Pancreas (tissue), 10 donors: Measurements from ENCODE around the gene BRIP1. TPM values are rescaled to one million over a fixed set of nuclear protein-coding genes. Genes with fewer than 3 reads are reported as not detected.
"Not testable (repeated sequence)": the region's sequence is repeated elsewhere in the genome, so short reads cannot be mapped to it uniquely, and the experiment has no call there.

Experiments
- ATAC-seq, 4 donors: fragments of 200-7000 bp; cut with Tn5 transposase; one replicate each; pipeline versions ENCODE4 v1.8.0 to v1.9.1; 2020; ENCODE audit warnings: mild to moderate bottlenecking in 4 of 4, moderate library complexity in 4 of 4
- DNase-seq, 6 donors: peaks; one replicate each; pipeline ENCODE4 v3.0.0-alpha.2; 2020
- FAIRE-seq: peaks from 2 replicates; lab custom pipeline; 2012; peaks lifted over from hg19 to GRCh38; lab: Jason Lieb, UNC
- H3K27ac ChIP-seq, 4 donors: fragments of 200-600 bp; sonication (generic); 1 replicate in 3 of 4; 2 replicates in 1 of 4; pipeline versions ENCODE4 v1.5.0 to v1.8.0; 2020
- H3K27me3 ChIP-seq, 4 donors: fragments of 200-600 bp; one replicate each; pipeline ENCODE4 v1.8.0; 2021
- H3K36me3 ChIP-seq, 3 donors: fragments of 200-600 bp; sonication (generic) in 1 of 3; one replicate each; pipeline versions ENCODE4 v1.5.0 to v1.8.0; 2020 to 2021
- H3K4me1 ChIP-seq, 3 donors: fragments of 200-600 bp; one replicate each; pipeline ENCODE4 v1.8.0; 2021
- H3K4me3 ChIP-seq, 4 donors: fragments of 200-600 bp; sonication (generic) in 2 of 4; one replicate each; pipeline versions ENCODE4 v1.5.0 to v1.8.0; 2020 to 2021
- H3K9me3 ChIP-seq, 4 donors: fragments of 200-600 bp; one replicate each; pipeline ENCODE4 v1.8.0; 2021
- CTCF ChIP-seq, 4 donors: fragments of 200-600 bp; sonication (generic) in 3 of 4; IDR thresholded peaks; one replicate each; pipeline versions ENCODE4 v1.5.0 to v1.8.0; 2021; ENCODE audit warnings: antibody characterized with exemption in 4 of 4
- WGBS, 2 donors: extraction: QIAGEN DNeasy Blood & Tissue Kit; methylation state at CpG; one replicate each; pipeline ENCODE4 v1.1.7; 2013; 5-methylcytosine and 5-hydroxymethylcytosine counted together
- intact Hi-C, 3 donors: fragments of 100-400 bp; cut with DNase I; formaldehyde crosslinking; loops; one replicate each; pipeline versions ENCODE4 v1.11.1 to v1.14.2; 2022
- polyA plus RNA-seq, 2 donors: library from polyadenylated mRNA; stranded (reverse); fragments of 200-250 nt; gene quantifications; one replicate each; pipeline ENCODE4 v1.2.3, GENCODE V29; 2013
- total RNA-seq, 6 donors: library from RNA; stranded (reverse); fragmentation: NEBNext Ultra II Directional in 4 of 6; extraction: Animal tissue kit (Norgen Biotek cat#: 25700) in 4 of 6; gene quantifications; one replicate each; pipeline versions ENCODE4 v1.2.1 to v1.2.4, GENCODE V29; 2021 to 2023
- donor health status: healthy with polysubstance abuse.
- donor health status: DM: no; HTN: no; CAD: no; lungs with moderate emphysema.
- donor health status: DM: no; HTN: no; CAD: no.
- donor health status: control.
- donor health status: control.
- donor health status: Bipolar disorder and iron deficiency.
- donor health status: DM: yes; HTN: yes; CAD: no.
- donor health status: DM: no; HTN: no; CAD: no.
- donor health status: DM: no; HTN: no; CAD: no.
- donor health status: DM: yes; HTN: yes; CAD: no.

BRIP1 gene
- total and polyA plus RNA-seq, 8 donors: 0.09 to 0.59 (median 0.29) TPM

DNA sequence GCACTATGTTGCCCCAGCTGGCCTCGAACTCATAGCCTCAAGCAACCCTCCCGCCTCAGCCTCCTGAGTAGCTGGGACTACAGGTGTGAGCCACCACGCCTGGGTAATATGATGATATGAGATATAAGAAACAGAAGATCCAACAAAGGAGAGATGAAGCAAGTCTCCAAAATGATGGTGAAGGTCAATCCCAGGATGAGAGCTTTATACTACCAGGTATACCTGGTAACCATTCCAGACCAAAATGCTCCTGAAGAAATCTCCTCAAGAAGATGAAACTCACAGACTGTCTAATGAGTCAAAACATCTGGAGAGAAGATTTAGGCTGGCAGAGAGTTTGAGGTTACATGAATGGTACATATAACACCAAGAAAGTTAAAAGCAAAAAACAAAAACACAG lies 39.9 kb upstream of the BRIP1 start:
- Histone ChIP-seq H3K9me3 (no peaks in the 10 kb centered on the region), H3K27ac (no peak overlapping the region), H3K27me3 (no peaks in the 10 kb centered on the region), H3K36me3 (peaks cover 0 to 16% (median 0%) of the 10 kb centered on the region in 3 donors), H3K4me1 (no peaks in the 10 kb centered on the region), H3K4me3 (no peak overlapping the region)
- intact Hi-C loops: no loop called here
- FAIRE-seq (no peak), ATAC-seq (no peak), DNase-seq (no peak)
- WGBS, 2 donors: 97% methylated on average over 3 of the region's 3 CpGs
- no peak for TF ChIP-seq CTCF (IDR thresholded peaks at IDR 0.05)

- ATAC-seq (no peak), FAIRE-seq (no peak), DNase-seq (no peak)
- Histone ChIP-seq H3K9me3 (no peaks in the 10 kb centered on the region), H3K36me3 (peaks cover 0 to 12% (median 0%) of the 10 kb centered on the region in 3 donors), H3K27me3 (no peaks in the 10 kb centered on the region), H3K27ac (no peak overlapping the region), H3K4me3 (no peak overlapping the region), H3K4me1 (no peaks in the 10 kb centered on the region)
- intact Hi-C loops: no loop called here
- no peak for TF ChIP-seq CTCF (IDR thresholded peaks at IDR 0.05)
- 84 to 90% methylated on average over 2 of the region's 2 CpGs for WGBS, 2 donors
Observed at GRCh38 chr17:61897548-61898180, 34.3 kb upstream of the BRIP1 start.

GRCh38 chr17:61895391-61895790 lies 32.1 kb upstream of the BRIP1 start:
- no peak overlapping the region for H3K4me3 ChIP-seq
- H3K4me1 ChIP-seq: no peaks in the 10 kb centered on the region
- FAIRE-seq (no peak), DNase-seq (no peak), ATAC-seq (no peak)
- no peak for TF ChIP-seq CTCF (IDR thresholded peaks at IDR 0.05)
- intact Hi-C loops: no loop called here
- no peak overlapping the region for H3K27ac ChIP-seq
- no peaks in the 10 kb centered on the region for H3K9me3 ChIP-seq
- H3K36me3 ChIP-seq: peaks cover 0 to 17% (median 0%) of the 10 kb centered on the region in 3 donors
- 39 to 56% methylated on average over 2 of the region's 2 CpGs for WGBS, 2 donors
- no peaks in the 10 kb centered on the region for H3K27me3 ChIP-seq

DNA sequence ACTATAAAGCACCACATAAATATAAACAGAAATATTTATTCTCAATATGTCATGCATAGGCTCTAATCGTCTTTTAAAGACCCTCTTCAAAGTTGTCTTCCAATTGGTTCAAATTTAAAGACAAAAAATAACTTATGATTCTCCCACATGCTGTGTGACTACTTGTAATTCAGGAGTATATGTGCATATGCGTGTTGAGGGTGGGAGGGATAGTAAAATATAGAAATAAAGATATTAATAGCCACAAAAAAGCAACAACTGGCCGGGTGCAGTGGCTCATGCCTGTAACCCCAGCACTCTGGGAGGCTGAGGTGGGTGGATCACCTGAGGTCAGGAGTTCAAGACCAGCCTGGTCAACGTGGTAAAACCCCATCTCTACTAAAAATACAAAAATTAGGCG lies 31.0 kb upstream of the BRIP1 start:
- H3K4me1 ChIP-seq, DNase-seq, H3K4me3 ChIP-seq, intact Hi-C loops, FAIRE-seq, H3K27me3 ChIP-seq, H3K9me3 ChIP-seq, ATAC-seq, H3K27ac ChIP-seq: not testable (repeated sequence)
- 80 to 84% methylated on average over 5 of the region's 5 CpGs for WGBS, 2 donors
- peaks cover 0 to 20% (median 0%) of the 10 kb centered on the region in 3 donors for H3K36me3 ChIP-seq

DNA sequence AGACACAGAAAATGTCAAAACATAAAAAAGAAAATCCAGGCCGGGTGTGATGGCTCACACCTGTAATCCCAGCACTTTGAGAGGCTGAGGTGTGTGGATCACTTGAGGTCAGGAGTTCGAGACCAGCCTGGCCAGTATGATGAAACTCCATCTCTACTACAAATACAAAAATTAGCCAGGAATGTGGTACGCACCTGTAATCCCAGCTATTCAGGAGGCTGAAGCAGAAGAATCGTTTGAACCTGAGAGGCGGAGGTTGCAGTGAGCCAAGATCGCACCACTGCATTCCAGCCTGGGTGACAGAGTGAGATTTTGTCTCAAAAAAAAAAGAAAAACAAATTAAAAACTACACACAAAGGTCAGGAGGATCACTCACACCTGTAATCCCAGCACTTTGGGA lies 24.4 kb upstream of the BRIP1 start:
- peaks cover 0 to 30% (median 0%) of the 10 kb centered on the region in 3 donors for H3K36me3 ChIP-seq
- intact Hi-C loops, H3K4me3 ChIP-seq, H3K27me3 ChIP-seq, ATAC-seq, H3K9me3 ChIP-seq, FAIRE-seq, H3K27ac ChIP-seq, H3K4me1 ChIP-seq, DNase-seq: not testable (repeated sequence)
- WGBS, 2 donors: 92 to 95% methylated on average over 6 of the region's 6 CpGs

DNA sequence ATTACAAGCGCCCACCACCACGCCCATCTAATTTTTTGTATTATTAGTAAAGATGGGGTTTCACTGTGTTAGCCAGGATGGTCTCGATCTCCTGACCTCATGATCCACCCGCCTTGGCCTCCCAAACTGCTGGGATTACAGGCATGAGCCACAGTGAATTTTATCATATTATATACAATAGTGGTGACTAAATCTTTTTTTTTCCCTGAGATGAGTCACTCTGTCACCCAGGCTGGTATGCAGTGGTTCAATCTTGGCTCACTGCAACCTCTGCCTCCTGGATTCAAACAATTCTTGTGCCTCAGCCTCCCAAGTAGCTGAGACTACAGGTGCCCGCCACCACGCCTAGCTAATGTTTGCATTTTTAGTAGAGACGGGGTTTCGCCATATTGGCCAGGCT lies 22.5 kb upstream of the BRIP1 start:
- H3K27me3 ChIP-seq, H3K4me1 ChIP-seq, H3K4me3 ChIP-seq, H3K9me3 ChIP-seq, H3K27ac ChIP-seq, DNase-seq, FAIRE-seq, ATAC-seq, intact Hi-C loops: not testable (repeated sequence)
- peaks cover 0 to 32% (median 0%) of the 10 kb centered on the region in 3 donors for H3K36me3 ChIP-seq
- WGBS, 2 donors: 98% methylated on average over 8 of the region's 8 CpGs
